ENCODE results near the gene NCAM1. TPM values are rescaled to one million over a fixed set of nuclear protein-coding genes. Genes with fewer than 3 reads are reported as not detected.

The NCAM1 gene
- polyA plus RNA-seq, 1 experiment: 0.27 TPM

DNA sequence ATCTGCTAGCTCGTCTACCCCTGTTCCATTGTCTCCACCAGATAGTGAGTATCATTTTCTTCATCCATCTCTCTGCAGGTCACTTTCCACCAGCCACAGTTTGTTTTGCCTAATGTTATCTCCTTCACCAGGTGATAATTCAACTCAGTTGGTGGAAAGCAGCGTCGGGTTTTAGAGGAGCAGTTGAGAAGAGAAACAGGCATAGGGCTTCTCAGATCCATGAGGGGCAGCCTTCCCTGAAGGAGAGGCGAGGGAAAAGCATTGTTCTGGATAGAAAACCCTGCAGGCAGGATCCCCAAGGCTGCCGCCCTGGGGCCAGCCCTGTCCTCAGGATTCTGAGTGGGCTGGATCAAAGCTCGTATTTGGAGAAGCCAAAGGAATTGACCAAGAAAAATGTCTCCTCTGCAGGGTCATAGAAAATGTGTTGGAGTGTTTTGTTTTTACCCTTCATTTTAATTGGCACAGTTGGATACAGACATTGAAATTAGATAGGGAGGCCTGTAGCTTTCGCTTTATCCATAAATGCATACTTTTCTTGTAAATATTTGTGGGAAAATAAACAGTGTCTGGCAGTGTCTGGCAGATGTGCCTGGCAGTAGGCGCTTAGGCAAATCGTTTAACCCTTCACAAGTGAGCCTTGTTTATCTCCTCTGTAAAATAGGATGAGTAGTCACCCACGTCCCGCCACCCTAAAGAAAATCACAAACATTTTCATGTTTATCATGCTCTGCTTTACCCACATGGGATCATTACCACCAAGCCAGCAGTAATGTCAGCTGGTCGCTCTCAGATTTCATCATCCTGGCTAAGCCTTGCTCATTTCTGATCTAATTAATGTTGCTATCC, 279.8 kb downstream of the NCAM1 start:
- Histone ChIP-seq H3K27me3 (ENCODE audit: control insufficient read depth, insufficient read depth, low read length) (no peaks in the 10 kb centered on the region), H3K4me3 (ENCODE audit: low read depth, low read length) (no peak overlapping the region), H3K36me3 (ENCODE audit: control insufficient read depth, insufficient read depth, low read length) (no peaks in the 10 kb centered on the region)
- TF ChIP-seq CTCF (IDR thresholded peaks at IDR 0.05; ENCODE audit: insufficient read depth, low read depth, low read length): no peak
- CTCF ChIA-PET: interaction anchor here (0.6 kb wide), 1 partner anchor 13 kb away, joined by 3 read pairs; no protein-coding TSS in a partner anchor
- POLR2A ChIA-PET: no interaction called here
- DNase-seq (ENCODE audit: low read depth): no peak

GRCh38 chr11:113241636-113242054, 280.4 kb downstream of the NCAM1 start:
- ChIA-PET POLR2A (no interaction called here), CTCF (no interaction called here)
- Histone ChIP-seq H3K4me3 (ENCODE audit: low read depth, low read length) (no peak overlapping the region), H3K36me3 (ENCODE audit: control insufficient read depth, insufficient read depth, low read length) (no peaks in the 10 kb centered on the region), H3K27me3 (ENCODE audit: control insufficient read depth, insufficient read depth, low read length) (no peaks in the 10 kb centered on the region)
- no peak for TF ChIP-seq CTCF (IDR thresholded peaks at IDR 0.05; ENCODE audit: insufficient read depth, low read depth, low read length)
- DNase-seq (ENCODE audit: low read depth): no peak

- ChIA-PET POLR2A (interaction anchor here (0.5 kb wide), 1 partner anchor 52 kb away, joined by 4 read pairs; no protein-coding TSS in a partner anchor), CTCF (no interaction called here)
- no peaks in the 10 kb centered on the region for H3K27me3 ChIP-seq (ENCODE audit: control insufficient read depth, insufficient read depth, low read length)
- H3K4me3 ChIP-seq (ENCODE audit: low read depth, low read length): no peak overlapping the region
- no peak for TF ChIP-seq CTCF (IDR thresholded peaks at IDR 0.05; ENCODE audit: insufficient read depth, low read depth, low read length)
- DNase-seq (ENCODE audit: low read depth): no peak
- no peaks in the 10 kb centered on the region for H3K36me3 ChIP-seq (ENCODE audit: control insufficient read depth, insufficient read depth, low read length)
These were observed 280.8 kb downstream of the NCAM1 start for GRCh38 chr11:113242060-113242459.

GRCh38 chr11:113242767-113243397, 281.7 kb downstream of the NCAM1 start:
- Histone ChIP-seq H3K4me3 (ENCODE audit: low read depth, low read length) (peak overlapping the region; percentile 33), H3K27me3 (ENCODE audit: control insufficient read depth, insufficient read depth, low read length) (no peaks in the 10 kb centered on the region), H3K36me3 (ENCODE audit: control insufficient read depth, insufficient read depth, low read length) (no peaks in the 10 kb centered on the region)
- no peak for TF ChIP-seq CTCF (IDR thresholded peaks at IDR 0.05; ENCODE audit: insufficient read depth, low read depth, low read length)
- ChIA-PET POLR2A (interaction anchor here (0.5 to 0.7 kb wide), 3 partner anchors 9 to 941 kb away, joined by 3 to 6 read pairs (median 4); no protein-coding TSS in a partner anchor), CTCF (interaction anchor here (0.6 to 1.1 kb wide), 3 partner anchors 11 to 417 kb away, joined by 3 read pairs; no protein-coding TSS in a partner anchor)
- DNase-seq (ENCODE audit: low read depth): no peak

- ChIA-PET CTCF (interaction anchor here (0.6 to 1.1 kb wide), 2 partner anchors 11 kb away, joined by 3 read pairs; no protein-coding TSS in a partner anchor), POLR2A (interaction anchor here (0.5 kb wide), 1 partner anchor 942 kb away, joined by 3 read pairs; no protein-coding TSS in a partner anchor)
- H3K36me3 ChIP-seq (ENCODE audit: control insufficient read depth, insufficient read depth, low read length): no peaks in the 10 kb centered on the region
- H3K27me3 ChIP-seq (ENCODE audit: control insufficient read depth, insufficient read depth, low read length): no peaks in the 10 kb centered on the region; the same call in 1 of the 2 replicates
- H3K4me3 ChIP-seq (ENCODE audit: low read depth, low read length): no peak overlapping the region
- no peak for TF ChIP-seq CTCF (IDR thresholded peaks at IDR 0.05; ENCODE audit: insufficient read depth, low read depth, low read length)
- DNase-seq (ENCODE audit: low read depth): no peak
These were observed 282.5 kb downstream of the NCAM1 start for GRCh38 chr11:113243696-113244095.
